ENCODE results near the gene PDE1C.

The PDE1C gene

GRCh38 chr7:32104766-32105165, 34.6 kb upstream of the PDE1C start:
- DNase-seq (ENCODE audit: low read depth), result no peak
- H3K4me3 ChIP-seq (ENCODE audit: low read depth, low read length), result no peak overlapping the region
- no peak for TF ChIP-seq CTCF (IDR thresholded peaks at IDR 0.05; ENCODE audit: insufficient read depth, low read depth, low read length, missing control alignments)

- no peak for TF ChIP-seq CTCF (IDR thresholded peaks at IDR 0.05; ENCODE audit: insufficient read depth, low read depth, low read length, missing control alignments)
- DNase-seq (ENCODE audit: low read depth), result no peak
- no peak overlapping the region for H3K4me3 ChIP-seq (ENCODE audit: low read depth, low read length)
Measured at GRCh38 chr7:32103361-32103760, 33.2 kb upstream of the PDE1C start.

GRCh38 chr7:32102432-32102873, 32.2 kb upstream of the PDE1C start:
- H3K4me3 ChIP-seq (ENCODE audit: low read depth, low read length), result no peak overlapping the region
- TF ChIP-seq CTCF (IDR thresholded peaks at IDR 0.05; ENCODE audit: insufficient read depth, low read depth, low read length, missing control alignments), result no peak
- DNase-seq (ENCODE audit: low read depth), result no peak

GRCh38 chr7:32100407-32100907, 30.2 kb upstream of the PDE1C start:
- H3K4me3 ChIP-seq (ENCODE audit: low read depth, low read length), result no peak overlapping the region
- no peak for DNase-seq (ENCODE audit: low read depth)
- no peak for TF ChIP-seq CTCF (IDR thresholded peaks at IDR 0.05; ENCODE audit: insufficient read depth, low read depth, low read length, missing control alignments)

GRCh38 chr7:32094516-32094915, 24.3 kb upstream of the PDE1C start:
- no peak for DNase-seq (ENCODE audit: low read depth)
- no peak overlapping the region for H3K4me3 ChIP-seq (ENCODE audit: low read depth, low read length)
- no peak for TF ChIP-seq CTCF (IDR thresholded peaks at IDR 0.05; ENCODE audit: insufficient read depth, low read depth, low read length, missing control alignments)

- TF ChIP-seq CTCF (IDR thresholded peaks at IDR 0.05; ENCODE audit: insufficient read depth, low read depth, low read length, missing control alignments), result no peak
- DNase-seq (ENCODE audit: low read depth), result no peak
Measured at GRCh38 chr7:32093415-32094408, 23.5 kb upstream of the PDE1C start.

More at GRCh38 chr7:32093415-32094408, 23.5 kb upstream of the PDE1C start:
- H3K4me3 ChIP-seq (ENCODE audit: low read depth, low read length), result no peak overlapping the region

Data from GM12865 (cell line).